Osteoblast (primary cell): ENCODE results near the gene ADORA1. TPM values are rescaled to one million over a fixed set of nuclear protein-coding genes. Genes with fewer than 3 reads are reported as not detected.

Source experiments
- DNase-seq: peaks from one replicate; pipeline ENCODE4 v3.0.0; 2011; ENCODE audit warnings: low spot score, mixed read lengths; ENCODE audit not compliant: insufficient read length; ENCODE audit errors: missing footprints
- H2AFZ ChIP-seq: 2 replicates; pipeline ENCODE4 v1.6.0; 2011; ENCODE audit warnings: mild to moderate bottlenecking, low read length
- H3K27ac ChIP-seq: 2 replicates; pipeline ENCODE4 v1.5.1; 2011; ENCODE audit warnings: mild to moderate bottlenecking, low read depth, low read length, moderate library complexity
- H3K27me3 ChIP-seq: 2 replicates; pipeline ENCODE4 v1.6.0; 2012; ENCODE audit warnings: mild to moderate bottlenecking, control low read depth, inconsistent platforms, low read length, moderate library complexity; ENCODE audit not compliant: insufficient read depth
- H3K36me3 ChIP-seq: 2 replicates; pipeline ENCODE4 v1.5.1; 2011; ENCODE audit warnings: mild to moderate bottlenecking, low read length, control low read depth, moderate library complexity; ENCODE audit not compliant: insufficient read depth
- H3K4me1 ChIP-seq: 2 replicates; pipeline ENCODE4 v1.5.1; 2011; ENCODE audit warnings: mild to moderate bottlenecking, low read length, control low read depth, moderate library complexity; ENCODE audit not compliant: insufficient read depth
- H3K4me2 ChIP-seq: 2 replicates; pipeline ENCODE4 v1.6.0; 2011; ENCODE audit warnings: mild to moderate bottlenecking, low read length; ENCODE audit not compliant: insufficient read depth
- H3K4me3 ChIP-seq: fragments of 200-600 bp; sonication (generic); 3 replicates; pipeline ENCODE4 v1.5.1; 2012; ENCODE audit warnings: mild to moderate bottlenecking, low read length, inconsistent platforms; ENCODE audit not compliant: insufficient read depth
- H3K79me2 ChIP-seq: 2 replicates; pipeline ENCODE4 v1.6.0; 2012; ENCODE audit warnings: mild to moderate bottlenecking, low read length, control low read depth, inconsistent platforms; ENCODE audit not compliant: insufficient read depth
- H3K9me3 ChIP-seq: 2 replicates; pipeline ENCODE4 v1.5.1; 2011; ENCODE audit warnings: low read depth, low read length, control low read depth
- H4K20me1 ChIP-seq: 2 replicates; pipeline ENCODE4 v1.6.0; 2012; ENCODE audit warnings: mild to moderate bottlenecking, low read length, control low read depth; ENCODE audit not compliant: insufficient read depth
- CTCF ChIP-seq: IDR thresholded peaks from 2 replicates; pipeline ENCODE4 v1.5.1; 2011; ENCODE audit warnings: mild to moderate bottlenecking, low read depth, low read length, moderate library complexity; ENCODE audit errors: extremely low read depth
- total RNA-seq: library from RNA; depleted of rRNA; stranded (reverse); fragments of >200 nt; gene quantifications from 2 replicates; pipeline ENCODE4 v1.2.3, GENCODE V29; 2012

ADORA1 gene
- total RNA-seq, 1 donor = 4.0 TPM

DNA sequence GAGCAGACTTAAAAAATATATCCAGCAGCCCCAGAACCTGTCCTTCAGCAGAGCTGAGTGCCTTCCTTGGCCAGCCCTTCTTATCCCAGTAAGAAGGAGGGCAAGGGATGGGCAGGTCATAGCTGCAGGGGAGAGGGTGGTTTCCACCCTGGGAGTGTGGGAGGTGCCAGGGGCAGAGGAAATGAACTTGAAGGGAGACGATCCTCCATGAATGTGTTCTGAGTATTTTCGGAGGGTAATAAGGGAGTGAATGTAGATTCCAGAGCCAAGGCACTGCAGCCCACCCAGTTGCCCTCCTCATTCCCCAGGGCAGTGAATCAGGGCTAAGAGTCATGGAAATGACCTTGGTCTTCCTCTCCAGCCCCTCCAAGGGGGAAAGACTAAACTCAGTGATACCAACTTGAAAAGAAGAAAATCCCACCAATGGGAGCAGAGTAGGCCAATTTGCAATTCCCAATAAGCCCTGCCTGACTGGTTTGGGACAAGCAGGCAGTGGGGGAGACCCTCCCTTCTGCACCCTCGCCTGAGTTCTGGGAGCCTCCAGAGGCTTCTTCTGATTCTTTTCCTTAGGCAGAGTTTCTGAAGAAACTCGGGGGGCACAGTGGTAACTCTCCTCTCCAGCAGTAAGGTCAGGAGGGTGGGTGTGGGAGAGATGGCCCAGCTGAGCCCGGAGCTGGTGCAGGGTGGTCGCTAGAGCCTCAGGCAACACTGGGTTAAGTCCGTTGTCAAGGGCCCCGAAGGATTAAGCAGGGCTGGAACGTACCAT is 45.9 kb upstream of the ADORA1 start:
- TF ChIP-seq CTCF = no peak
- no peaks in the 10 kb centered on the region for H3K4me1 ChIP-seq
- H3K79me2 ChIP-seq = no peaks in the 10 kb centered on the region
- peaks cover 35% of the 10 kb centered on the region for H3K27me3 ChIP-seq
- DNase-seq = peak; percentile 44
- no peak overlapping the region for H3K4me2 ChIP-seq
- no peaks in the 10 kb centered on the region for H3K9me3 ChIP-seq
- H3K27ac ChIP-seq = no peak overlapping the region
- no peak overlapping the region for H3K4me3 ChIP-seq
- no peaks in the 10 kb centered on the region for H4K20me1 ChIP-seq
- no peaks in the 10 kb centered on the region for H3K36me3 ChIP-seq
- no peak overlapping the region for H2AFZ ChIP-seq

DNA sequence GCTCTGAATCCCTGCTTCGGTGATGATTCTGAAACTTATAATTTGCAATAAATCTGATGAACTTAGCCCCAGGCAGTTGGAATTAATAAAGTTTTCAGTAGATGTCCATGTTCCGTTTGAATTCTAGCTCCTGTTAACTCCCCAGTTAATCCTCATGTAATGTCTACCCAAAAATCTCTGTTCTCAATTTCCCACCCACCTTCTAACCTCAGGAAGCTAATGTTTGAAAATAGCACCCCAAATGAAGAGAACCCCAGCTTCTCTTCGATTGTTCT is 45.4 kb upstream of the ADORA1 start:
- Histone ChIP-seq H3K4me2 (no peak overlapping the region), H3K27me3 (peaks cover 35% of the 10 kb centered on the region), H2AFZ (no peak overlapping the region)

DNA sequence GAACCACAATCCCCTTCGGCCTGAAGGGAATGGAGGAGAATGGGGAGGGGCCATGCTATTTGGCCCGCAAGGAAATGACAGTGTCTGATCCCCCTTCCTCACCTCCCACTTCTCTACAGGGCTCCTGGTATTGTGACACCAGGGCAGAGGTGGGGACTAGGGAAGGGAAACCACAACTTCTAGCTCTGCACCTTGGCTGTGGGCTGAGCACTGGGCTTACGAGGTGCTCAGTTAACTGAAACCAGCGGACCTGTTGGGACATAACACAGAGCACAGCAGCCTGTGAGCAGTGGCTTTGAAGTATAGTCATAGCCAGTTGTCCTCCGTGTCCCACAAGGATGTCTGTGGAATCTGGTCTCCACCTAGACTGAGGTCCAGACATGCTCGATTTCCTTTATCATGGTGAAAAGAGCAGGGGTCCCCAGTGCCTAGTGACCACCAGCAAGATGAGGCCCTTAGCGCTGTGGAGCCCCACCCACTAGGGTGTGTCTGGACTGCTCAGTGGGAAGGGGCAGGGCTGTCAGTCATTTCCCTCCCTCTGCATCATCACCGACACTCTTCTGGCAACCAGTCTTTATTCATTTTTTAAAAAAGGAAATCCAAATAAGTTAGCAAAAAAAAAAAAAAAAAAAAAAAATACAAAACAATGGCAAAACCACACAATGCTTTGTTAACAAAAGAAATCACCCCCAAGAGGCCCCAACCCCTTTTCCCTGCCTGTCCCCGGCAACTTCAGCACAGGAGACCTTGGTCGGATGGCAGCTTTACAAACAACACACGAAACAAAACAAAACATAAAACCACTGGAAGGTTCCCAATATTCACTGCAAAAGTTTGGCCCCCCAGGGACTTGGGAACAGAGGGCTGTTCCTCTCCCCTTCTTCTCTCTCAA is 44.7 kb upstream of the ADORA1 start:
- no peak for TF ChIP-seq CTCF
- DNase-seq = peak; percentile 87
- Histone ChIP-seq H3K79me2 (no peaks in the 10 kb centered on the region), H3K4me2 (no peak overlapping the region), H3K4me3 (no peak overlapping the region), H3K9me3 (no peaks in the 10 kb centered on the region), H3K4me1 (no peaks in the 10 kb centered on the region), H4K20me1 (no peaks in the 10 kb centered on the region), H3K36me3 (no peaks in the 10 kb centered on the region), H2AFZ (no peak overlapping the region), H3K27me3 (peaks cover 35% of the 10 kb centered on the region), H3K27ac (no peak overlapping the region)

More for the DNA sequence above, 45.4 kb upstream of the ADORA1 start:
- Histone ChIP-seq H4K20me1 (no peaks in the 10 kb centered on the region), H3K79me2 (no peaks in the 10 kb centered on the region), H3K36me3 (no peaks in the 10 kb centered on the region), H3K4me3 (no peak overlapping the region), H3K4me1 (no peaks in the 10 kb centered on the region), H3K27ac (no peak overlapping the region), H3K9me3 (no peaks in the 10 kb centered on the region)
- TF ChIP-seq CTCF = no peak
- peak; percentile 84 for DNase-seq

GRCh38 chr1:203083463-203083921 is 44.0 kb upstream of the ADORA1 start:
- Histone ChIP-seq H3K4me1 (no peaks in the 10 kb centered on the region), H3K27ac (no peak overlapping the region), H3K9me3 (no peaks in the 10 kb centered on the region), H2AFZ (no peak overlapping the region), H3K4me2 (no peak overlapping the region), H3K27me3 (peaks cover 41% of the 10 kb centered on the region), H3K79me2 (no peaks in the 10 kb centered on the region), H3K36me3 (no peaks in the 10 kb centered on the region), H4K20me1 (no peaks in the 10 kb centered on the region), H3K4me3 (no peak overlapping the region)
- DNase-seq = peak; percentile 68
- no peak for TF ChIP-seq CTCF
